Glutamatergic neuron (in vitro differentiated cells): ENCODE results near the gene DENND2A. TPM values are rescaled to one million over a fixed set of nuclear protein-coding genes. Genes with fewer than 3 reads are reported as not detected.
"Not testable (repeated sequence)": the region's sequence is repeated elsewhere in the genome, so short reads cannot be mapped to it uniquely, and the experiment has no call there.

ENCODE experiments used
- DNase-seq: peaks from one replicate; pipeline ENCODE4 v3.0.0; 2022
- H3K27ac Mint-ChIP-seq: one replicate; pipeline ENCODE4 v1.8.0; 2020; ENCODE audit warnings: mild to moderate bottlenecking, mixed read lengths, inconsistent platforms; ENCODE audit not compliant: unreplicated experiment
- H3K27me3 Mint-ChIP-seq: one replicate; pipeline ENCODE4 v1.8.0; 2020; ENCODE audit warnings: mild to moderate bottlenecking, moderate library complexity, mixed read lengths, inconsistent platforms; ENCODE audit not compliant: unreplicated experiment
- H3K36me3 Mint-ChIP-seq: one replicate; pipeline ENCODE4 v1.8.0; 2020; ENCODE audit warnings: mild to moderate bottlenecking, mixed read lengths, inconsistent platforms; ENCODE audit not compliant: unreplicated experiment
- H3K4me1 Mint-ChIP-seq: one replicate; pipeline ENCODE4 v1.8.0; 2020; ENCODE audit warnings: mild to moderate bottlenecking, low read depth, mixed read lengths, inconsistent platforms; ENCODE audit not compliant: unreplicated experiment
- H3K4me3 Mint-ChIP-seq: one replicate; pipeline ENCODE4 v1.8.0; 2020; ENCODE audit warnings: mild to moderate bottlenecking, mixed read lengths, inconsistent platforms; ENCODE audit not compliant: unreplicated experiment
- H3K9me3 Mint-ChIP-seq: one replicate; pipeline ENCODE4 v1.8.0; 2020; ENCODE audit warnings: mild to moderate bottlenecking, moderate library complexity, mixed read lengths, inconsistent platforms; ENCODE audit not compliant: unreplicated experiment
- CTCF ChIP-seq: fragments of 200-600 bp; sonication (generic); IDR thresholded peaks from one replicate; pipeline ENCODE4 v1.5.0; 2021; ENCODE audit not compliant: partially characterized antibody, unreplicated experiment
- total RNA-seq: library from RNA; stranded (reverse); fragmentation: NEBNext Ultra II Directional; extraction: Animal tissue kit (Norgen Biotek cat#: 25700); gene quantifications from one replicate; pipeline ENCODE4 v1.2.1, GENCODE V29; 2021; ENCODE audit not compliant: unreplicated experiment

The DENND2A gene
- total RNA-seq, 1 donor from 2014 or later = 64.7 TPM

- Mint-ChIP-seq H3K4me1 (peaks cover 5% of the 10 kb centered on the region), H3K36me3 (no peaks in the 10 kb centered on the region), H3K27ac (peak within 1 kb of the TSS; percentile 11), H3K4me3 (peak within 1 kb of the TSS; percentile 81), H3K27me3 (peaks cover 2% of the 10 kb centered on the region), H3K9me3 (peaks cover 4% of the 10 kb centered on the region)
- no peak for TF ChIP-seq CTCF
- peak; percentile 61 for DNase-seq
These were observed 31.9 kb upstream of the DENND2A start, which contains the start of gene ADCK2 for GRCh38 chr7:140672382-140673062. Gene ADCK2, plus strand, starts transcription at chr7:140672945. Its CDS starts 386 bp downstream, at chr7:140673331.

DNA sequence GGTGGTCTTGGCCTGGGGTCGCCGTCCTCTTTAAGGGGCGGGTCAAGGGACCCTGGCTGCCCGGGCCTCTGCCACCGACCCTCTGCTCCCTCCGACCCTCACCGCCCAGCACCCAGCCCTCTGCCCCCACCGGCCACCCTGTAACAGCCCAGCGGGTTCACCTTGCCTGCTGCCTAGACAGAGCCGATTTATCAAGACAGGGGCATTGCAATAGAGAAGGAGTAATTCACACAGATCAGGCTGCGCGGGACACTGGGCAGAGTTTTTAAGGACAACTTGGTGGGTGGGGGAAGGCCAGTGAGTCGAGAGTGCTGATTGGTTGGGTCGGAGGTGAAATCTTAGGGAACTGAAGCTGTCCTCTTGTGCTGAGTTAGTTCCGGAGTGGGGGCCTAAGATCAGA, 31.4 kb upstream of the DENND2A start:
- no peak for TF ChIP-seq CTCF
- H3K9me3 Mint-ChIP-seq = peaks cover 4% of the 10 kb centered on the region
- no peaks in the 10 kb centered on the region for H3K36me3 Mint-ChIP-seq
- H3K27me3 Mint-ChIP-seq = peaks cover 2% of the 10 kb centered on the region
- H3K4me3 Mint-ChIP-seq = peak overlapping the region; percentile 81
- no peak overlapping the region for H3K27ac Mint-ChIP-seq
- no peak for DNase-seq
- H3K4me1 Mint-ChIP-seq = peaks cover 5% of the 10 kb centered on the region

DNA sequence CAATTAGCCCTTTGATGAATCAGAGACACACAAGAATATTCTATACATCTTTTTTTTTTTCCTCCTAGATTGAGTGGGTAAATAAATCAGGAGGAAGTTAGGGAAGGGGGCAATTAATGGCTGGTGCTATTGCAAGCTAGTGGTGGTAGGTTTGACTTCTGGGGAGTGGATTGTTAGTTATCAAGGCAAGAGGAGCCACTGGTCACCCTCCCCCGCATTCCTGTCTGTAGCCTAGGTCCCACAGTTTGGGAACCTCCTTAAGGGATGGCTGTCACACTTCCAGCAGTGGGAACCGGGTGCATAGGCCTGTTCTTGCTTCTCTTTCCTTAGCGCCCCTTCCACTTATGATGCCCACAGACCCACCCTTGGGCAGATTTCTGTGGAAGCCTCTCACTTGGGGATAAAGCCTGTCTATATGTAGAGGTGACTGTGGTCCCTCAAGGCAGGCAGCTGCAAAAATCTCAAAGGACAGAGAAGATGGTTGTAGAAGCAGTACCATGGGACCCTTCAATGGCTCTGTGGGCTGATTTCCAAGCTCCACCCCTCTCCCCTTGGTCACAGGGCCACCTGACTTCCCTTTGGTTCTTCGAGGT, 29.8 kb upstream of the DENND2A start:
- Mint-ChIP-seq H3K36me3 (no peaks in the 10 kb centered on the region), H3K27me3 (peaks cover 2% of the 10 kb centered on the region), H3K4me1 (peaks cover 3% of the 10 kb centered on the region), H3K9me3 (peaks cover 4% of the 10 kb centered on the region), H3K27ac (no peak overlapping the region), H3K4me3 (no peak overlapping the region)
- DNase-seq = no peak
- no peak for TF ChIP-seq CTCF

- DNase-seq, H3K9me3 Mint-ChIP-seq, H3K27me3 Mint-ChIP-seq, H3K4me3 Mint-ChIP-seq, H3K27ac Mint-ChIP-seq, H3K4me1 Mint-ChIP-seq, H3K36me3 Mint-ChIP-seq: not testable (repeated sequence)
These were observed 29.2 kb upstream of the DENND2A start for GRCh38 chr7:140669862-140670261.

DNA sequence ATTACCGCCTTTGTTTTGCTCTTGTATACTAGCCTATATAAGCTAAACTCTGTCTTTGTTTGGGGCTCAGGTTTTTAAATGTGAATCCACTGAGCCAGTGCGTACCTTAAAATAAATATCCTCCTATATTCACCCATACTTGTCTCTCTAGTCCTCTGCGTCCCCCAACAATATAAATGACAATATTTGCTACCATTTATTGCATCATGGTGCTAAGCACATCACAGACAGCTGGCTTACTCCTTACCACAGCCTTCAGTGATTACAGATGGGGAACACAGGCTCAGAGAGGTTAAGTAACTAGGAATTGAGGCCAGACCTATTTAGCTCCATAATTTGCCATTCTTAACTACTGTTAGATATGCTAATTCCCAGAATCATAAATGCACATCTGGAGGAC, 28.7 kb upstream of the DENND2A start:
- Mint-ChIP-seq H3K9me3 (peaks cover 4% of the 10 kb centered on the region), H3K27ac (no peak overlapping the region), H3K4me3 (no peak overlapping the region), H3K4me1 (peaks cover 2% of the 10 kb centered on the region), H3K27me3 (peaks cover 2% of the 10 kb centered on the region), H3K36me3 (no peaks in the 10 kb centered on the region)
- TF ChIP-seq CTCF = no peak
- no peak for DNase-seq
